Measurements from ENCODE around the gene GCK.
"Not testable (repeated sequence)": the region's sequence is repeated elsewhere in the genome, so short reads cannot be mapped to it uniquely, and the experiment has no call there.

The GCK gene

DNA sequence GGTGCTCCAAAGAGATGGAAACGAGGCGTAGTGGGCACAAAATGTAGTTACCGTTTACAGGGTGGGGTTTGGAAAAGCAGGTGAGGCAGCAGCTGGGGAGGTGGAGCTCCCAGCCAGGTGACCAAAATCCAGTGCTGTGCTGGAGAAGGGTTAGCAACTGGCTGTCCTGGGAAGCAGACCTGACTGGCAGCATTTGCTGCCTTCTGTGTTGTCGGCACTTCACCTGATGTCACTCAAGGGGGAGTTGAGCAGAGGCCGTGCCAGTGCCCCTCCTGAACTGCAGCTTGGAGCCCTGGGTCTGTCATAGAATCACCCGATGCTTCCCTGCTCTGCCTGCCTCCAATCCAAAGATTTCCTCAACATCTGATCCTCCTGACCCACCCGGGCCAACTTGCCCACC, 12.8 kb downstream of the GCK start:
- no peak for DNase-seq

DNA sequence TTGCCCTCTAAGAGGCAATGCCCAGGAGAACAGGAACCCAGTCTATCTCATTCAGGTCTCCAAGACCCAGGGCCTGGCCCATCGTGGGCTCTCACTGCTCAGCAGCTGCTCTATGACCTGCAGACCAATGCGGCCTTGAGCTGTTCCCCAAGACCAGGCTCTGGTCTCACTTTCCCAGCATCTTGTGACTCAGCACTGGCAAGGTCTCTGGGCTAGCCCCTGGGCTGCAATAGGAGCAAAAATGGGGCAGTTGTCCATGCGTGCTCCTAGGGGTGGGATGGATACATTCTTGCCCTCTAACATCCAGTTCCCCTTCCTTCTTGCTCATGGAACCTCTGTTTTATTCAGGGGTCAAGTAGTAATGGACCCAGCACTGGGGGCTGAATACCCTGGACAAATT, 13.5 kb downstream of the GCK start:
- DNase-seq, result no peak

DNA sequence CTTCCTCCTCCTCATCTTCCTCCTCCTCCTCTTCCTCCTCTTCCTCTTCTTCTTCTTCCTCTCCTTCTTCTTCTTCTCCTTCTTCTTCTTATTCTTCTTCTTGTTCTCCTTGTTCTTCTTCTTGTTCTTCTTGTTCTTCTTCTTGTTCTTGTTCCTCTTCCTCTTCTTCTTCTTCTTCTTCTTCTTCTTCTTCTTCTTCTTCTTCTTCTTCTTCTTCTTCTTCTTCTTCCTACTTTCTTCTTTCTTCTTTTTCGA, 14.6 kb downstream of the GCK start:
- DNase-seq, result not testable (repeated sequence)

DNA sequence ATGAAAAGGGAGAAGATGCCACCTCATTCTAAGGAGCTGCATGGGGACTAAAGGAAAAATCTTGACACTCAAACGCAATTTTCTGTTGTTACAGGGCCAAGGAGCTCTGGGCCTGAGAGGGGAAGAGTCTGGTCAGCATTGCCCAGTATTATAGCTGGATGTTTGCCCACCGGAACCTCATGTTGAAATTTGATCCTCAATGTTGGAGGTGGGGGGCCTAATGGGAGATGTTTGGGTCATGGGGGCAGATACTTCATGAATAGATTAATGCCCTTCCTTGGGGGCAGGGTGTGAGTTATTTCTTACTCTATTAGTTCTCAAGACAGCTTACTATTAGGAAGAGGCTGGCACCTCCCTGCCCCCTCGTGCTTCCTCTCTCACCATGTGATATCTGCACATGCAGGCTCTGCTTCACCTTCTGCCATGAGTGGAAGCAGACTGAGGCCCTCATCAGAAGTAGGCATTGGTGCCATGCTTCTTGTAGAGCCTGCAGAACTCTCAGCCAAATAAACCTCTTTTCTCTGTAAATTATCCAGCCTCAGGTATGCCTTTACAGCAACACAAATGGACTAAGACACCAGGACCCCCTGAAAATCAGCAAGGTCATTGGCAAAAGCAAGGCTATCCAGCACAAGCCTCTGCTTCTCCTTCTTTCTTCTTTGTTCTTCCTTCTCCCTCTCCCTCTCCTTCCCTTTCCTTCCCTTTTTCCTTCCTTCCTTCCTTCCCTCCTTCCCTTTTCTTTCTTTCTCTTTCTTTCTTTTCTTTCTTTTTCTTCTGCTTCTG, 15.1 kb downstream of the GCK start:
- no peak for DNase-seq

DNA sequence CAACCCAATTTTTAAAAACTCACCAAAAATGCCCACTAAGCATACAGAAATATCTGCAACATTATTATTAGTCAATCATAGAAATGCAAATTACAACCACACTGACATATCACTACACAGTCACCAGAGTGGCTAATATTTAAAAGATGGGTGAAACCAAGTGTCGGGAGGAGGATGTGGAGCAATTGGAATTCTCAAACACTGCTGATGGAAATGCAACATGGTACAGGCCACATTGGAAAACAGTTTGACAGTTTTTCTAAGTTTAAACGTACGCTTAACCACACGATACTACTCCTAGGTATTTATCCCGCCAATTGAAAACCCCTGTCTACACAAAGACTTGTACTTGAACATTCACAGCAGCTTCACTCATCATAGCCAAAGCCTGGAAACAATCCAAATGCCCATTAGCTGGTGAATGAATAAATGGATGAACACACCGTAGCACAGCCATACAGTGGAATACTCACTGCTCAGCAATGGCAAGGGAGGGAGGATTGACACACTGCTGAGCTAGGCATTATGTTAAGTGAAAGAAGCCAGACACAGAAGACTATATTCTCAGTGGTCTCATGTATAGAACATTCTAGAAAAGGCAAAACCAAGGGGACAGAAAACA, 16.3 kb downstream of the GCK start:
- no peak for DNase-seq

DNA sequence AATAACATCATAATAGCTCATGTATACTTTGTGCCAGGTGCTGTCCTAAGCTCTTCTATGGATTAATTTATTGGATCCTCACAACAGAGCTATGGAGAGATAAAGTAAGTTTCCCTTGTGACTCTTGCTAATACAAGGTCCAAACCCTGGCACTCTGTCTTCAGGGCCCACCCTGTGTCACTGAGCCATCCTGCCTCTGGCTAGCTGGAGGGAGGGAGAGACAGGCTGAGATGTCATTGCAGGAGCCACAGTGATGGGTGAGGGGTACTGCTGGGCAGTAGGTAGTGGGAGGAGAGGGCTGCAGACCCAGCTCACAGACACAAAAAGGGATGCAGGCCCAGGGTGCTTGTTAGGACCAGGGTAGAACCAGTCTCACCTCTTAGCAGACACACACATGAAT, 16.9 kb downstream of the GCK start:
- DNase-seq, result no peak

DNA sequence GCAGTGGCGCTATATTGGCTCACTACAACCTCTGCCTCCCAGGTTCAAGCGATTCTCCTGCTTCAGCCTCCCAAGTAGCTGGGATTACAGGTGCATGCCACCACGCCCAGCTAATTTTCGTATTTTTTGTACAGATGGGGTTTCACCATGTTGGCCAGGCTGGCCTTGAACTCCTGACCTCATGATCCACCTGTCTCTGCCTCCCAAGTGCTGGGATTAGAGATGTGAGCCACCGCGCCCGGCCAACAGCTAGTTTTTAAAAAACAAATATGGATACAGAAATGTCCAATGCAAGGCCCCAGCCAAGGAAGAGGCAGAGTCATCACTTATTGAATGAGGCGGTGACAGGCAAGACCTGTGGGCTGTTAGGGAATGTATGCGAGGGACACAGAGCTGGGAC, 17.3 kb downstream of the GCK start:
- not testable (repeated sequence) for DNase-seq

DNA sequence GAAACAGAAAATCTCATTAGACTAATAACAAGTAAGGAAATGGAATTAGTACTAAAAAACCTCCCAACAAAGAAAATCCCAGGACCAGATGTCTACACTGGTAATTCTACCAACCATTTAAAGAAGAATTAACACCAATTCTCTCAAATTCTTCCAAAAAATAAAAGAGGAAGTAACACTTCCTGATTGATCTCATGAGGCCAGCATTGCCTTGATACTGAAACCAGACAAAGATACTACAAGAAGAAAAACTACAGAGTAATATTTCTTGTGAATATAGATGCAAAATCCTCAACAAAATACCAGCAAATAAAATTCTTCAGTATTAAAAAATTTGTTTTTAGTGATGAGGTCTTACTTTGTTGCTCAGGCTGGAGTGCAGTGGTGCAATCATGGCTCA, 21.3 kb downstream of the GCK start:
- no peak for DNase-seq

DNA sequence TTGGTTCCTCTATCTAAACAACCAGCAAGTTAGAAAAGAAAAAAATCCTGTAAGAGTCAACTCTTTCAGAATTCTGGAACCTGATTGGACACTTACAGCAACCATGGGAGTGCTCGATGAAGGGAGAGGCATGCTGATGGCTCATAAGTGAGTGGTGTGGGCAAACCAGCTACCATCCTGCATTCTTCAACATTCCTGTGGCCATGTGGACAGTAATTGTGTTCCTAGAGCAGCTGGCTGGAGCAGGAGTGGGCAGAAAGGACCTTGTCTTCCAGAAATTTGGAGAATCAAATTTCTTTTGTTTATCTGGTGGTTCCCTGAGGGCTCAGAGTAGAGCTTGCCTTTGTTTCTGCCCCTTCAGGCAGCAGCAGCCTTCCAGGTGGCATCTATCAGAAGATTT, 25.6 kb downstream of the GCK start:
- DNase-seq, result no peak

DNA sequence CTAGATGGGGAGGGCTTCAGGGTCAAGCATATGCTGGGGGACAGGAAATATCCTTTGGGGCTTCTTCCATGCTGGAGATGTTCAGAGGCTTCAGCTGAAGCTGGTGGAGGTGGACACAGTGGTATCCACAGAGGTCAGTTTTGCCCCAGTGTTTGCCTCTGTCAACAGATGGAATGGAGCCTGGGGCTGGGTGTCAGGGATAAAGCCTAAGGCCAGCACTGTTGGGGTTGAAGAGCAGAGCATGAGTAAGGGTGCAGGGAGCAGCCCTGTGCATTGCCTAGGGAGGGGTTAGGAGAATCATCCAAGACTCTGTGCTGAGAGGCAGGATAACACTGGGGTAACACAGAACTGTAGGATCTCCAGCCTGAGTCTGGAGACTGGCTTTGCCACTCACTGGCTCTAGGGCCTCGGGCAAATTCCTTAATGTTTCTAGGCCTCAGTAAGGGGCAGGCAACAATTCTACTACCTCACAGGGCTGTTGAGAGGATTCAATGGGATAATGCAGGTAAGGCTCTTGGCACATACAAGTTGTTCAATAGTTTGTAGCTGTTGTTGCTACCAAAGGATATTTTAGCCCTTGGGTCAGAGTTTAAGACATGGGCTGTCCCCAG, 26.3 kb downstream of the GCK start:
- DNase-seq, result no peak

DNA sequence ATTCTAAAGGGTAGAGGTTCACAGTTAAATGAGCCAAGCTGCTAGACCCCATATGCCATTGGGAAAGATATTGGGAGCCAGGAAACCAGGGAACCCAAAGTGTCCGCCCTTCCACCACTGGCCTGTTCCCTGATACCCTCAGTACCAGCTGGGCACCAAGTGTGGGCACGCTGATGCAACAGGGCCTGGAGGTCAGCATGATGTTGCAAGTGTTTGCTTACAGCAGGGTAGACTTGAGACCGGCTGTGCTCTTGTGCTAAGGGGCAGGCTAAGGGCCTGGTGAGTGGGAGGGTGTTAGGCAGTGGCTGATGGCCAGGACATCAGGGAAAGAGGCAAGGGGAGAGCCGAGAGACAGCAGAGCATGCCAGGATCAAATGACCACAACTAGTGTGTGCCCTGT, 27.1 kb downstream of the GCK start:
- no peak for DNase-seq

DNA sequence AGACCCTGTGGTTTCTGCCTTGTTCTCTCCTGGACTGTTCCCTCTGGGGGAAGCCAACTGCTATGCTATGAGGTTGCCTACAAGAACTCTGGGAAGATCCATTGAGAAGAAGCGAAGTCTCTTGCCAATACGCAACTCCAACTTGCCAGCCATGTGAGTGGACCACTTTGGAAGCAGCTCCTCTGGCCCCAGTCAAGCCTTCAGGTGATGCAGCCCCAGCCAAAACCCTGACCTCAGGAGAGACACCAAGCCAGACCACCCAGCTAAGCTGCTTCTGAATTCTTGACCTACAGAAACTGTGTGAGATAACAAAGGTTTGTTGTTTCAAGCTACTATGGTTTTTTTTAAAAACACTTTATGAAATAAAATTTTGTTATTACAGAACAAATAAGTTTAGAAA, 27.9 kb downstream of the GCK start:
- no peak for DNase-seq

DNA sequence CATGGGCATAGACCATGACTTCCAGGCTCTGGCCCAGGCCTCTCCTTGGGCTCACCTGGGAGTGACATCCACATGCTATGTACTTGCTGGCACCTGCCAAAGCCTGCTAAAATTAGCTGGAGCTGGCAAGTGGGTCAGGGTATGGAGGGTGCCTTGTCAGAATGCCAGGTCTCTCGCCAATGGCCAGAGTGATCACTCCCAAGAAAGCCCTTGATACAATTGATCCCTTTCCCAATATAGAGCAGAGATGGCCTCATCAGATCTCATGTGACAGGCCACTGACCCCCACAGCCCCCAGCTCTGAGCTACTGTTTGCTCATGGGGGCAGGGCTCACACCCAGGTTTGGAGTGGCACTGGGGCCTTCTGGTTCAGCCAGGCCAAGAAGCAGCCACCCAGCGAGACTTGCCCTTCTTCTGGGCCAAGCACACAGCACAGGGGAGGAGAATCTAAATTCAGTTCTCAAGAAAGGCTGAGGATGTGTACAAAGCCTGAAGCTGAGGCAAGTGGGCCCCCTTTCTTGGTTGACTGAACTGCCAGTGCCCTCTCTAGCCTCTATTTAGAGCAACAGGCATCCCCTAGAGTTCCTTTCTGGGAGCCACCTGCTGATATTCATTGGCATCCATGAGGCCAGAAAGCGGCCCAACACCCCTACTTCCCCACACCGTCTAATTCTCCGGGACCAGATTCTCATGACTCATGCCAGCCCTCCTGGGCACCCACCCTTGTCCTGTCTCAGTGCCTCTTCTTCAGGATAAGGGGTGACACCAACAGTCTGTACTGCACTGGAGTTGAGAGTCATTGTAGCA, 29.2 kb downstream of the GCK start:
- no peak for DNase-seq

DNA sequence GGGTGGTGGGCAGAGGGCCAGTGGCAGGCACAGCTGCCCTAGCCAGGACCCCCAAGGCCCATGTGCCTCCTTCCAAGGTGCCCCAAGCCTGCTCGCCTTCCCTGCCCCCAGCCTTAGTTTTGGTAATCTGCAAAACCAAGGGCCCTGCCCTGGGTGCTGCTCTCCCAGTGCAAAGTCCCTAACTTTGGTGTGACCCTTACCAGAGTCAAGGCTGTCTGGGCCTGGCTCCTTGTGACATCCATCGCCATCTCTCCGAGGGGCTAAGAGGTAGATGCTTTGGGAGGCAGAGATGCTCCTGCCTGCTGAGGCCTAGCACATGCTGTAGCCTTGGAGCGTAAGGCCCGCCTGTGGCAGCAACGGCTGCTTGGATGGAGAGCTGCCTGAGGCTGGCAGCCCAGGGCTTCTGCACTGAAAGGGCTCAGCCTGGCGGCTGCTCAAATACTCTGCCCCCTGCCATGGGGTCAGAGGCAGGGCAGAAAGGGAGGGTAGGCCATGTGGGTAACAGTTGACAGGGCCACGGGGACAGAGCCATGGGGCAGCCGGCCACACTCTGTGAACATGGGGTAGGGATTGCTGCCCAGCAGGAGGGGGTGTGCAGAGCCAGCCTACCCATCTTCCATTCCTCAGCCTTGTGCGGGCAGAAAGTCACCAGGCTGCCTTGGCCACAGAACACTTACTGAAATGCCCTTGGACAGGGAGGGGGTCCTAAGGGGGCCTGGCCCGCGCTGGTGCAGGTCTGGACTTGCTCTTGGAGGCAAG, 30.2 kb downstream of the GCK start:
- DNase-seq, result no peak

DNA sequence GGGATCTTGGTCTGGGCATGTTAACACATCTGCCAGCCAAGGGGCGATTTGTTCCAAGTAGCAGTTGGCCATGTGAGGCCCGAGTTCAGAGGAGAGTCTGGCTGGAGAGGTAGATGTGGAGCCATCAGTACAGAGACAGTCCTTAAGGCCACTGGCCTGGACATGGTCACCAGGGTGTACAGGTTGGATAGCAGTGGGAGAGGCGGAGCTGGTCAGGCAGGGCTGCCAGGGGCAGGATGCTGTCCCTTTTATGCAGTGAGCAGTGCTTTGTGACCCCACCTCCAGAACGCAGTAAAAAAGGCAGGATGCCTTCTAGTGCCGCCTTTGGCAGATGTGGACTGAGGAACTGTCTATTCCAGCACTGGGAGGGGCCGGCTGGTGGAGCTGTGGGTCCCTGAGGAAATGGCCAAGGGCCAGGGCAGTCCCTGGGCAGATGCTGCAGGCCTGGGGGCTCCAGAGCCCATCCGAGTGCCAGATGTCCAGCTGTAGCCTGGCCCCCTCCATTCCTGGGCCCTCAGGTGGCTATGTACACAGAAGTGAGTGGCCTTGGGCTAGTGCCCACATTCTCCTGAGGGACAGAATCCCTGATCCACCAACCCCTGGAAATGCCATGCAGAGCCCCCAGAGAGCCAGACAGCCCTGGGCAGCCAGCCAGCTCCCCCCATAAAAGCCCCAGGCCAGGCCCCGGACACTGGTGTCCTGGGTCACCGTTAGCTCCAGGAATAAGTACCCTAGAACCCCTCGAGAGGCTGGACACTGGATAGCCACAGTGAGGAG, 31.0 kb downstream of the GCK start:
- DNase-seq, result no peak

DNA sequence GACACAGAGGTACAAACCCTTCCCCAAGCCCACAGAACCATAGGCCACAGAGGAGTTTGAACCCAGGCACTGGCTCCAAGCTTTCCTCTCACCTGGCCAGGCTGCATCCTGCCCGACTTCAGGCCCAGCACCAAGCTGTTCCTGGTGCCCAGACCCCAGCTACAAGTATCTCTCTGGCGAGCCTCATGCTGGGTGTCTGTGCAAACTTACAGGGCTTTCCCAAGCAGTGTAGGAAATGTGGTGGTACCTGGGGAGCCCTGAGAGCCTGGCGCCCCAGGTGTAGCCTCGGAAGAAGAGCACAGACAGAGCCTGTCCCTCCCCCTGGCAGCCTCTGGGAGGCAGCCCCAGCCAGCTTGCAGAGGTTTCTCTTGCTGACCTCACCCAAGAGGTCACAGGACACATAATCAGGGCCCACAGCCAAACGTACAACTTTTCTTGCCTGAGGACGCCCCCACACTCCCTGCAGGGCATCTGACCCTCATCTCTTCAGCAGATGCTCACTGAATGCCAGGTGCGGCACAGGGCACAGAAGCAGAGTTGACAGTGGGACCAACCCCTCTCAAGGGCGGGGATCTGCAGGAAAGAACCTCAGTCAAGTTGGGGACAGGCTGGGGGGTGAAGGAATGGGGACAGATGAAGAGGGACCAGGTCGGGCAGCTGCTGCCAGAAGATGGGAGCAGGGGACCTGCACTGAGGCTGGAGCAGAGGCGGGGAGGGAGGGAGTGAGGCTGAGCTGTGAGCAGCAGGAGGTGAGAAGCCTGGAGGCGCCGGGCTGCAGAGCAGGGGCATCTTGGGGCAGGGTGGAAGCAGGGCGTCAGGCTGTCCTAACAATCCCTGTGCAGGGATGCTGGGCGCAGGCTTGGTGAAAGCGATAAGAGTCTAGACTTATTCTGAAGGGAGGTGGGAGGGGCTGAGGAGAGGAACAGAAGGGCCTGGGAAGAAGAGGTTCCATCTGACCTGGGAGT, 31.8 kb downstream of the GCK start:
- DNase-seq, result no peak

DNA sequence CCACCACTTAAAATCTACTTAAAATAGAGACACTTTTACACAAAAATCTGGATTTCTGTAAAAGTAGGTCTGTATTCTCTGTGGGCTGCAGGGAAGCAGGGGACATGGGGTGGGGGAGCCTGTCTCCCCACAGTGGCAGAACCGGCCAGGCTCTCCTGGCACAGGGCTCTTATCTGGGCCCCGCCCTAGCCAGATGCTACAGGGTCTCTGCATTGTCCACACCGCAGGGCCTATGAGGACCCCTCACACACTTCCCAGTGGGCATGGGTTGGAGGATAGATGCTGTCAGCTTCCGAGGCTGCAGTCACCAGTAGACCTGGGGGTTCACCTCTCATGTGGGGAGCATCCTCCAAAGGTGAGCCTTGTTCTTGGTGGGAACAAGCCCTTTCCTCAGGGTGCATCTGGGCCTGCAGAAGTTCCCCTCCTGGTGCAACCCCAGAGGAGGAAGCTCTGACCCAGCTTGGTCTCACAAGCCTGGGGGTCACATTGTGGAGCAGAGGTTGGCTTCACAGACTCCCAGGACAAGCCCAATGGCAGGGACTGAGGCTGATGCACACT, 32.7 kb downstream of the GCK start:
- no peak for DNase-seq

DNA sequence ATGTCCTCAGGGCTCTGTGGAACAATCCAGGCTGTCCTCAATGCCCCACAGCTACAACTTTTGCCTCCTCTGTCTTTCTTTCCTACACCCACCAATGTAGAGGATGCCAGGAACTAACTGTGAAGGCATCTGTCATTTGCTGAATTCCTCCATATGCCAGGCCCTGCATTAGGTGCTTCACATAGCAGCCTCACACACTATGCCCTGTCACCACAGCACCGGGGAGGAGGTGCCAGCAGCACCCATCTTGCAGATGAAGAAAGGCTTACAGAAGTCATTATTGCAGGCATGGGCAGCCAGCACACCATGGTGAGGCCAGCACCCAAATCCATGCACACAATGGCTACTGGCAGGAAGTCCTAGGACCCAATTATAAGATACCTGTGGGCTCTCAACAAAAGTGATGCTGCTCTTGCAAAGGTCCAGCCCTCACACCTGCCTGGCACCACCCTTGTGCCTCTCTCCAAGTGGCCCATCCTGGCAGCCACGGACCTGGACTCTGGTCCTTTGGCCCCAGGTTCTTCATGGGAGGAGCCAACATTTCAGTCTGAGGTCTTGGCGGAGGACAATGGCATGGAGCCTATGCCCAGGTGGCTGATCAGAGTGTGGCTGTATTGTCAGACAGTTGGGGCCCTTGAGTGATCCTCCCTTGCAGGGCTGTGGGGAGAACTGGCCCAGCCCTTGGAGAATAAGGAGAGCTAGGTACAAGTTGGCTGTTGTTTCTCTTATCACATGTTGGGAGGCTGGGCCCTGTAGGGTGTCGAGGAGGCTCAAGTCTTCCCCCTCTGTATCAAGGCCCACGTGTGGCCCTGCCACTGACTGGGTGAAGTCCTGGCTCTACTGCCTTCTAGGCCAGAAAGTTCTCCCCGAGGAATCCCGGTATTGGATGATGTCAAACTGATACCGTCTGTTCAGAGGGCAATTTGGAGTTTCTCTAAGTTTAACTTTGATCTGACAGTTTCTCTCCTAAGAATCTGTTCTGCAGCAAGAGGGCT, 33.8 kb downstream of the GCK start:
- no peak for DNase-seq

DNA sequence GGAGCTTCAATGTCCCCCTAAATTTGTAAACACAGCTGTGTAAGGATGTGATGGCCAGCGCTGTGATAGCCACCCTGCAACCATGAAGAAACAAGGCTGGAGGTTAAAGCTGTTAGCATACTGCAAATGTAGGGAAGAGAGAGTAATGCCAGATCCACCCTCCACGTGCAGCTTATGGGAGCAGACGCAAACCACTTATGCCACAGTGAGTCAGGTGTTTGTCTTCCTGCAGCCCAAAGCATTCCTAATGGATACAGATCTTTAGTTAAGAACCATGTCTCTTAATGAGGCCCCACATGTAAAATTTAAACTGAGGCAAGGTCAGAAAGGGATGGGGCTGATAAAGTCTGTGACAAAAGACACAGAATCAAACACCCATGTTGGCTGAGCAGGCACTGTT, 34.5 kb downstream of the GCK start:
- DNase-seq, result no peak
